Osteoblast (primary cell): ENCODE data around the gene MRPL4. TPM values are rescaled to one million over a fixed set of nuclear protein-coding genes. Genes with fewer than 3 reads are reported as not detected.
A peak's percentile ranks its signal among the peaks of the same experiment; 100 is the strongest.

Experiments
- DNase-seq: peaks from one replicate; pipeline ENCODE4 v3.0.0; 2011; ENCODE audit warnings: low spot score, mixed read lengths; ENCODE audit not compliant: insufficient read length; ENCODE audit errors: missing footprints
- H2AFZ ChIP-seq: 2 replicates; pipeline ENCODE4 v1.6.0; 2011; ENCODE audit warnings: mild to moderate bottlenecking, low read length
- H3K27ac ChIP-seq: 2 replicates; pipeline ENCODE4 v1.5.1; 2011; ENCODE audit warnings: mild to moderate bottlenecking, low read depth, low read length, moderate library complexity
- H3K27me3 ChIP-seq: 2 replicates; pipeline ENCODE4 v1.6.0; 2012; ENCODE audit warnings: mild to moderate bottlenecking, control low read depth, inconsistent platforms, low read length, moderate library complexity; ENCODE audit not compliant: insufficient read depth
- H3K36me3 ChIP-seq: 2 replicates; pipeline ENCODE4 v1.5.1; 2011; ENCODE audit warnings: mild to moderate bottlenecking, low read length, control low read depth, moderate library complexity; ENCODE audit not compliant: insufficient read depth
- H3K4me1 ChIP-seq: 2 replicates; pipeline ENCODE4 v1.5.1; 2011; ENCODE audit warnings: mild to moderate bottlenecking, low read length, control low read depth, moderate library complexity; ENCODE audit not compliant: insufficient read depth
- H3K4me2 ChIP-seq: 2 replicates; pipeline ENCODE4 v1.6.0; 2011; ENCODE audit warnings: mild to moderate bottlenecking, low read length; ENCODE audit not compliant: insufficient read depth
- H3K4me3 ChIP-seq: fragments of 200-600 bp; sonication (generic); 3 replicates; pipeline ENCODE4 v1.5.1; 2012; ENCODE audit warnings: mild to moderate bottlenecking, low read length, inconsistent platforms; ENCODE audit not compliant: insufficient read depth
- H3K79me2 ChIP-seq: 2 replicates; pipeline ENCODE4 v1.6.0; 2012; ENCODE audit warnings: mild to moderate bottlenecking, low read length, control low read depth, inconsistent platforms; ENCODE audit not compliant: insufficient read depth
- H3K9me3 ChIP-seq: 2 replicates; pipeline ENCODE4 v1.5.1; 2011; ENCODE audit warnings: low read depth, low read length, control low read depth
- H4K20me1 ChIP-seq: 2 replicates; pipeline ENCODE4 v1.6.0; 2012; ENCODE audit warnings: mild to moderate bottlenecking, low read length, control low read depth; ENCODE audit not compliant: insufficient read depth
- total RNA-seq: library from RNA; depleted of rRNA; stranded (reverse); fragments of >200 nt; gene quantifications from 2 replicates; pipeline ENCODE4 v1.2.3, GENCODE V29; 2012
- TF ChIP-seq, protein P1 (sequence below): IDR thresholded peaks from 2 replicates; pipeline ENCODE4 v1.5.1; 2011; ENCODE audit warnings: mild to moderate bottlenecking, low read depth, low read length, moderate library complexity; ENCODE audit errors: extremely low read depth

Gene MRPL4
- 37.1 and 37.3 TPM in 2 replicates for total RNA-seq

DNA sequence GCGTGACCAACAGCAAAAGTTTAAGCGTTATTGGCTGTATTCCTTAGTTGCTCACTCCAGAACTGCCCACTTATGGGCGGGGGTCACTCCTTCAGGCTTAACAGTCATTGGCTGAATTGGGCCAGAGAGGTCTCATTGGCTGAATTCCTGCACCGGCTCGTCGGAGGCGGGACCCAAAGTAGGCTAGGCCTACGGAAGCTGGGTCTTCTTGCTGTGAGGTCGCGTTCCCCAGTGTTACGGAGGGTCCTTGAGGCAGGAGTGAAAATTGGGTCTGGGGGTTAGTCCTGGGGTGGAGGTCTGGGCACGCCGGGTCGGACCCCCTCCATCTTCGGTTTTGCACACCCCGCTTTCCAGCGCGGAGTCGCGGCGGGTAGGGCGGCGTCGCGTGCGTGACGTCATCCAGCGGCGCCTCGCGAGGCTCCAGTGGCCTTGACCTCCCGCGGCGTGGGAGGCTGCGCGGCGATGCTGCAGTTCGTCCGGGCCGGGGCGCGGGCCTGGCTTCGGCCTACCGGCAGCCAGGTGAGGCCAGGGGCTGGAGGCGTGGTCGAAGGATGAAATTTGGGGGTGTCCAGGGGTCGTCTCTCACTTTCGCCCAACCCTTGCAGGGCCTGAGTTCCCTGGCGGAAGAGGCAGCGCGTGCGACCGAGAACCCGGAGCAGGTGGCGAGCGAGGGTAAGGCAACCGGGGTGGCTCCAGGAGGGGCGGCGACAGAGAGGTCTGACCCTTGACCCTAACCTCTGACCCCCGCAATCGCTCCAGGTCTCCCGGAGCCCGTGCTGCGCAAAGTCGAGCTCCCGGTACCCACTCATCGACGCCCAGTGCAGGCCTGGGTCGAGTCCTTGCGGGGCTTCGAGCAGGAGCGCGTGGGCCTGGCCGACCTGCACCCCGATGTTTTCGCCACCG lies at the start of gene MRPL4:
Gene MRPL4 (plus strand): TSS at position 423 of the 903 bp plus-strand sequence. CDS start 40 bp downstream, at position 463.
- Histone ChIP-seq H3K79me2 (peaks cover 21% of the 10 kb centered on the region), H3K36me3 (peaks cover 19% of the 10 kb centered on the region), H2AFZ (peak within 1 kb of the TSS; percentile 91), H3K4me2 (peak within 1 kb of the TSS; percentile 93), H4K20me1 (no peaks in the 10 kb centered on the region), H3K27ac (peak within 1 kb of the TSS; percentile 47), H3K9me3 (no peaks in the 10 kb centered on the region), H3K4me1 (peaks cover 5% of the 10 kb centered on the region), H3K27me3 (no peaks in the 10 kb centered on the region), H3K4me3 (peak within 1 kb of the TSS; percentile 82)
- TF ChIP-seq, protein P1, sequence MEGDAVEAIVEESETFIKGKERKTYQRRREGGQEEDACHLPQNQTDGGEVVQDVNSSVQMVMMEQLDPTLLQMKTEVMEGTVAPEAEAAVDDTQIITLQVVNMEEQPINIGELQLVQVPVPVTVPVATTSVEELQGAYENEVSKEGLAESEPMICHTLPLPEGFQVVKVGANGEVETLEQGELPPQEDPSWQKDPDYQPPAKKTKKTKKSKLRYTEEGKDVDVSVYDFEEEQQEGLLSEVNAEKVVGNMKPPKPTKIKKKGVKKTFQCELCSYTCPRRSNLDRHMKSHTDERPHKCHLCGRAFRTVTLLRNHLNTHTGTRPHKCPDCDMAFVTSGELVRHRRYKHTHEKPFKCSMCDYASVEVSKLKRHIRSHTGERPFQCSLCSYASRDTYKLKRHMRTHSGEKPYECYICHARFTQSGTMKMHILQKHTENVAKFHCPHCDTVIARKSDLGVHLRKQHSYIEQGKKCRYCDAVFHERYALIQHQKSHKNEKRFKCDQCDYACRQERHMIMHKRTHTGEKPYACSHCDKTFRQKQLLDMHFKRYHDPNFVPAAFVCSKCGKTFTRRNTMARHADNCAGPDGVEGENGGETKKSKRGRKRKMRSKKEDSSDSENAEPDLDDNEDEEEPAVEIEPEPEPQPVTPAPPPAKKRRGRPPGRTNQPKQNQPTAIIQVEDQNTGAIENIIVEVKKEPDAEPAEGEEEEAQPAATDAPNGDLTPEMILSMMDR: no peak
- DNase-seq: peak; percentile 98

DNA sequence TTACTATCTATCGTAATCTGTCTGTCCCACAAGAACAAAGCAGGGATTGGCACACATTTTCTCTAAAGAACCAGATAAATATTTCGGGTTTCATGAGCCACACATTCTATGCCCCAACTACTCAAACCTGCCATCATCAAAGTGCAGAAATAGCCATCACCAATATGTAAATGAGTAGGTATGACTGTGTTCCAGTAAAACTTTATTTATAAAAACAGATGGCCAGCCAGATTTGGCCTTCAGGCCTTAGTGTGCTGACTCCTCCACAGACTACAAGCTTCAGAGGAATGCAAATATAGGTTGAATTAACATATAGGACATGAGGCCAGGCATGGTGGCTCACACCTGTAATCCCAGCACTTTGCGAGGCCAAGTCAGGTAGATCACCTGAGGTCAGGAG lies 48.3 kb upstream of the MRPL4 start:
- Histone ChIP-seq H2AFZ (no peak overlapping the region), H3K27me3 (no peaks in the 10 kb centered on the region), H3K4me1 (peaks cover 11% of the 10 kb centered on the region), H3K9me3 (no peaks in the 10 kb centered on the region), H3K4me2 (no peak overlapping the region), H3K27ac (no peak overlapping the region), H3K4me3 (no peak overlapping the region), H4K20me1 (no peaks in the 10 kb centered on the region), H3K79me2 (no peaks in the 10 kb centered on the region), H3K36me3 (no peaks in the 10 kb centered on the region)
- TF ChIP-seq, protein P1: no peak
- DNase-seq: no peak

DNA sequence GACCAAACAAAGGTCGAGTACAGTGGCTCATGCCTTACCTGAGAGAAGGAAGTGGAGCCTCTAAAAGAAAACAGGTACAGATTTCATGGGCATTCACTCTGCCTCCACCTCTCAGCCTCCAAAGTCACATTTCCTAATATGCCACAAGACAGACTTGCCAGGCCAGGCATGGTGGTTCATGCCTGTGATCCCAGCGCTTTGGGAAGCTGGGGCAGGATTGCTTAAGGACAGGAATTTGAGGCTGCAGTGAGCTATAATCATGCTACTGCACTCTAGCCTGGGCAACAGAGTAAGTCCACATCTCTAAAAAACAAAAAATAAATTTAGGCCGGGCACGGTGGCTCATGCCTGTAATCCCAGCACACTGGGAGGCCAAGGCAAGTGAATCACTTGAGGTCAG lies 46.4 kb upstream of the MRPL4 start:
- Histone ChIP-seq H3K4me2 (no peak overlapping the region), H3K4me3 (no peak overlapping the region), H4K20me1 (no peaks in the 10 kb centered on the region), H3K27me3 (no peaks in the 10 kb centered on the region), H3K9me3 (no peaks in the 10 kb centered on the region), H3K79me2 (no peaks in the 10 kb centered on the region), H3K27ac (no peak overlapping the region), H3K36me3 (no peaks in the 10 kb centered on the region), H3K4me1 (peaks cover 18% of the 10 kb centered on the region), H2AFZ (no peak overlapping the region)
- TF ChIP-seq, protein P1: no peak
- no peak for DNase-seq

DNA sequence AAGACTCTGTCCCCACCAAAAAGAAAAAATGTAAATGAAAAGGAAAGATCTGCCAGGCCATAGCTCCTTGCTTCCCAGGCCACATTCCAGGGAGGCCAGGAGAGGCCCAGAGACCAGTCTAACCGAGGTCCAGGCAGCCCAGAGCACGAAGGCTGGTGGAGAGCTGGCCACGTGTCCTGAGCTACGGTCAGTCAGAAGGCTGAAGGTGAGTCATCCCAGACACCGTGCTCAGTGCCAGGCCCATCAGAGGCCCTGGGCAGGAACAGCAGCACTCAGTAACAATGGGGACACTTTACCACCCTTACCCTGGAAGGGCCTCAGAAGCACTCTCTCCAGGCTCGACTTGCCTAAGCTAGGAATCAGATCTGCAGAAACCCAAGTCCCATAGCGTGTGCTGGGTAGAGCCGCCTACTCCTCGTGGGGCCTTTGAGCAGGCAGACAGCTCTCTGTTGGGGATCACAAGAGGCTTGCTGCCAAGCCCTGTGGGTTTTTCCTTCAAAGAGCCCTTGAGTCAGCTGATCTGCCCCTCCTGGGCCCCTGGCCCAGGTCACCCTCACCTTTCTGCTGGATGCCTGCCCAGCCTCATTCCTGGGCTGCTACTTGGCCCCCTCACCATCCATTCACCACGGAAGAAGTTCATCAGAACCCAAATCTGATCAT lies 45.7 kb upstream of the MRPL4 start:
- H3K4me1 ChIP-seq: peaks cover 18% of the 10 kb centered on the region
- TF ChIP-seq, protein P1: no peak
- H4K20me1 ChIP-seq: no peaks in the 10 kb centered on the region
- H3K36me3 ChIP-seq: no peaks in the 10 kb centered on the region
- H3K4me2 ChIP-seq: no peak overlapping the region
- DNase-seq: peak; percentile 93
- no peaks in the 10 kb centered on the region for H3K9me3 ChIP-seq
- peak overlapping the region; percentile 65 for H3K27ac ChIP-seq
- H3K27me3 ChIP-seq: no peaks in the 10 kb centered on the region
- H2AFZ ChIP-seq: peak overlapping the region; percentile 81
- no peak overlapping the region for H3K4me3 ChIP-seq
- H3K79me2 ChIP-seq: no peaks in the 10 kb centered on the region
